Stimulated activated naive B cell treated with anti-CD40 and anti-IgM and Interleukin-4, amounts not matched to agents 10 μg/mL and 1 μg/mL and 100 μg/mL, for 72 hours (primary cell): ENCODE results near the gene TNFAIP8L2.

Source experiments
- ATAC-seq, 2 donors: fragments of 150-1000 bp; cut with Tn5 transposase; replicated peaks; 2 replicates each; pipeline ENCODE4 v1.10.0; 2021; ENCODE audit warnings: moderate library complexity in 1 of 2
- DNase-seq: peaks from one replicate; pipeline ENCODE4 v3.0.0; 2021
- H3K27ac Mint-ChIP-seq: one replicate; pipeline ENCODE4 v1.8.0; 2022; ENCODE audit warnings: mild to moderate bottlenecking, mixed read lengths
- H3K27me3 Mint-ChIP-seq, 2 donors: one replicate each; pipeline ENCODE4 v1.8.0; 2022; ENCODE audit warnings: mixed read lengths in 2 of 2
- H3K36me3 Mint-ChIP-seq, 2 donors: one replicate each; pipeline ENCODE4 v1.8.0; 2022; ENCODE audit warnings: mixed read lengths in 2 of 2, mild to moderate bottlenecking in 1 of 2
- H3K4me1 Mint-ChIP-seq, 2 donors: one replicate each; pipeline ENCODE4 v1.8.0; 2022; ENCODE audit warnings: mixed read lengths in 2 of 2, mild to moderate bottlenecking in 1 of 2
- H3K4me3 Mint-ChIP-seq, 2 donors: one replicate each; pipeline ENCODE4 v1.8.0; 2022; ENCODE audit warnings: mild to moderate bottlenecking in 2 of 2, mixed read lengths in 2 of 2, moderate library complexity in 1 of 2
- H3K9me3 Mint-ChIP-seq, 2 donors: one replicate each; pipeline ENCODE4 v1.8.0; 2022; ENCODE audit warnings: mixed read lengths in 2 of 2, mild to moderate bottlenecking in 1 of 2

TNFAIP8L2 gene

GRCh38 chr1:151156515-151156819 is at the start of gene TNFAIP8L2:
TSS of gene TNFAIP8L2 (plus strand) at chr1:151156649. CDS start at chr1:151158698, 2,049 bp downstream.
- Mint-ChIP-seq H3K27ac (peak within 1 kb of the TSS; percentile 98), H3K4me1 (peaks cover 24 to 52% of the 10 kb centered on the region in 2 donors), H3K4me3 (peak within 1 kb of the TSS; percentile 96 to 100), H3K27me3 (no peaks in the 10 kb centered on the region), H3K36me3 (peaks cover 23 to 39% of the 10 kb centered on the region in 2 donors), H3K9me3 (no peaks in the 10 kb centered on the region)
- peak; percentile 57 for DNase-seq
- peak; percentile 85 to 89 for ATAC-seq

GRCh38 chr1:151106894-151107293 is 49.6 kb upstream of the TNFAIP8L2 start:
- Mint-ChIP-seq H3K4me1 (no peaks in the 10 kb centered on the region), H3K36me3 (peaks cover 9 to 11% of the 10 kb centered on the region in 2 donors), H3K9me3 (no peaks in the 10 kb centered on the region), H3K4me3 (no peak overlapping the region), H3K27ac (no peak overlapping the region), H3K27me3 (no peaks in the 10 kb centered on the region)
- no peak for ATAC-seq
- DNase-seq: no peak

- H3K9me3 Mint-ChIP-seq: no peaks in the 10 kb centered on the region
- no peaks in the 10 kb centered on the region for H3K4me1 Mint-ChIP-seq
- H3K27ac Mint-ChIP-seq: no peak overlapping the region
- no peak overlapping the region for H3K4me3 Mint-ChIP-seq
- ATAC-seq: no peak
- H3K27me3 Mint-ChIP-seq: no peaks in the 10 kb centered on the region
- peaks cover 9 to 11% of the 10 kb centered on the region in 2 donors for H3K36me3 Mint-ChIP-seq
- no peak for DNase-seq
Measured at GRCh38 chr1:151108331-151108730, 48.1 kb upstream of the TNFAIP8L2 start.

- no peak for ATAC-seq
- no peak for DNase-seq
Measured at GRCh38 chr1:151113877-151114276, 42.6 kb upstream of the TNFAIP8L2 start.

GRCh38 chr1:151124763-151125403 is 31.6 kb upstream of the TNFAIP8L2 start:
- Mint-ChIP-seq H3K36me3 (peaks cover 0 to 21% of the 10 kb centered on the region in 2 donors), H3K27ac (no peak overlapping the region), H3K4me3 (no peak overlapping the region), H3K4me1 (no peaks in the 10 kb centered on the region), H3K9me3 (no peaks in the 10 kb centered on the region), H3K27me3 (no peaks in the 10 kb centered on the region)
- ATAC-seq (no peak), DNase-seq (no peak)

More at GRCh38 chr1:151113877-151114276, 42.6 kb upstream of the TNFAIP8L2 start:
- Mint-ChIP-seq H3K27me3 (no peaks in the 10 kb centered on the region), H3K4me3 (no peak overlapping the region), H3K27ac (no peak overlapping the region), H3K36me3 (peaks cover 7 to 12% of the 10 kb centered on the region in 2 donors), H3K9me3 (no peaks in the 10 kb centered on the region), H3K4me1 (no peaks in the 10 kb centered on the region)

- no peak overlapping the region for H3K4me3 Mint-ChIP-seq
- H3K9me3 Mint-ChIP-seq: no peaks in the 10 kb centered on the region
- peaks cover 0 to 10% of the 10 kb centered on the region in 2 donors for H3K36me3 Mint-ChIP-seq
- peaks cover 3 to 7% of the 10 kb centered on the region in 2 donors for H3K4me1 Mint-ChIP-seq
- H3K27me3 Mint-ChIP-seq: no peaks in the 10 kb centered on the region
- DNase-seq (no peak), ATAC-seq (no peak)
- H3K27ac Mint-ChIP-seq: no peak overlapping the region
Measured at GRCh38 chr1:151128800-151129199, 27.6 kb upstream of the TNFAIP8L2 start.

GRCh38 chr1:151130987-151131586 is 25.4 kb upstream of the TNFAIP8L2 start:
- H3K36me3 Mint-ChIP-seq: no peaks in the 10 kb centered on the region
- peak; percentile 84 for DNase-seq
- ATAC-seq: peak; percentile 100

GRCh38 chr1:151131701-151132334 is 24.6 kb upstream of the TNFAIP8L2 start:
- no peaks in the 10 kb centered on the region for H3K36me3 Mint-ChIP-seq
- H3K4me3 Mint-ChIP-seq: peak overlapping the region; percentile 79 to 81
- no peak for DNase-seq
- H3K27me3 Mint-ChIP-seq: no peaks in the 10 kb centered on the region
- peaks cover 3 to 7% of the 10 kb centered on the region in 2 donors for H3K4me1 Mint-ChIP-seq
- ATAC-seq: no peak
- H3K27ac Mint-ChIP-seq: peak overlapping the region; percentile 91
- peaks cover 0 to 2% of the 10 kb centered on the region in 2 donors for H3K9me3 Mint-ChIP-seq

More at GRCh38 chr1:151130987-151131586, 25.4 kb upstream of the TNFAIP8L2 start:
- H3K4me3 Mint-ChIP-seq: peak overlapping the region; percentile 79 to 81
- H3K4me1 Mint-ChIP-seq: peaks cover 3 to 7% of the 10 kb centered on the region in 2 donors
- no peaks in the 10 kb centered on the region for H3K9me3 Mint-ChIP-seq
- H3K27ac Mint-ChIP-seq: peak overlapping the region; percentile 91
- no peaks in the 10 kb centered on the region for H3K27me3 Mint-ChIP-seq

- no peak for ATAC-seq
- no peak for DNase-seq
- H3K9me3 Mint-ChIP-seq: peaks cover 0 to 2% of the 10 kb centered on the region in 2 donors
- H3K27ac Mint-ChIP-seq: no peak overlapping the region
- H3K36me3 Mint-ChIP-seq: no peaks in the 10 kb centered on the region
- no peak overlapping the region for H3K4me3 Mint-ChIP-seq
- peaks cover 3 to 7% of the 10 kb centered on the region in 2 donors for H3K4me1 Mint-ChIP-seq
- H3K27me3 Mint-ChIP-seq: no peaks in the 10 kb centered on the region
Measured at GRCh38 chr1:151132335-151133017, 24.0 kb upstream of the TNFAIP8L2 start.

- Mint-ChIP-seq H3K4me1 (peaks cover 3 to 7% of the 10 kb centered on the region in 2 donors), H3K27me3 (no peaks in the 10 kb centered on the region), H3K27ac (no peak overlapping the region), H3K4me3 (no peak overlapping the region), H3K9me3 (peaks cover 0 to 2% of the 10 kb centered on the region in 2 donors), H3K36me3 (no peaks in the 10 kb centered on the region)
- ATAC-seq (no peak), DNase-seq (no peak)
Measured at GRCh38 chr1:151133018-151133806, 23.2 kb upstream of the TNFAIP8L2 start.

- DNase-seq (no peak), ATAC-seq (no peak)
- H3K36me3 Mint-ChIP-seq: no peaks in the 10 kb centered on the region
- H3K4me3 Mint-ChIP-seq: no peak overlapping the region
- peaks cover 0 to 2% of the 10 kb centered on the region in 2 donors for H3K9me3 Mint-ChIP-seq
- H3K27ac Mint-ChIP-seq: no peak overlapping the region
- H3K4me1 Mint-ChIP-seq: peaks cover 3 to 7% of the 10 kb centered on the region in 2 donors
- no peaks in the 10 kb centered on the region for H3K27me3 Mint-ChIP-seq
Measured at GRCh38 chr1:151134396-151134795, 22.1 kb upstream of the TNFAIP8L2 start.

- H3K4me1 Mint-ChIP-seq: peaks cover 3 to 7% of the 10 kb centered on the region in 2 donors
- no peak for ATAC-seq
- H3K4me3 Mint-ChIP-seq: no peak overlapping the region
- peaks cover 0 to 2% of the 10 kb centered on the region in 2 donors for H3K9me3 Mint-ChIP-seq
- no peaks in the 10 kb centered on the region for H3K36me3 Mint-ChIP-seq
- no peak for DNase-seq
- no peaks in the 10 kb centered on the region for H3K27me3 Mint-ChIP-seq
- no peak overlapping the region for H3K27ac Mint-ChIP-seq
Measured at GRCh38 chr1:151134991-151135390, 21.5 kb upstream of the TNFAIP8L2 start.

- no peak for DNase-seq
- Mint-ChIP-seq H3K4me1 (peaks cover 3 to 7% of the 10 kb centered on the region in 2 donors), H3K27me3 (no peaks in the 10 kb centered on the region), H3K36me3 (no peaks in the 10 kb centered on the region), H3K27ac (no peak overlapping the region), H3K4me3 (no peak overlapping the region), H3K9me3 (peaks cover 0 to 2% of the 10 kb centered on the region in 2 donors)
- ATAC-seq: no peak
Measured at GRCh38 chr1:151135433-151136385, 20.7 kb upstream of the TNFAIP8L2 start.
